ENCODE data around the gene P3H2.

Gene P3H2

DNA sequence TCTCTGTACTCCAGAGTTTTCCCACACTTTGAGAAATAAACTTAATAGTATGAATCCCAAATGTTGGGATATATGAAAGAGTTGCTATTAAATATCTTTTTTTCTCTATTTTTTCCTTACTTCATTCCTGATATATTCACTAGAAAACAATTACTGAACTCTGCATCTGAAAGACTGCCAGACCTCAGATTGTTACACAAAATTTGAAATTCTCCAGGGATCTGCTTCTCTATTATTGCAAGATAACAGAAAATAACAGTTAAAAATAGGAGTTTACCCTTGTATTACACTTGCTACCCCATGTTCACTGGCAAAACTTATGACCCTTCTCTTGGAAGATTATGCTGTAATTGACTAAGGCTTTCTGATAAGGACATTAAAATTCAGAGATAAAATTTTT is 11.7 kb upstream of the P3H2 start:
- no peaks in the 10 kb centered on the region for H3K9me3 Mint-ChIP-seq
- H3K27ac Mint-ChIP-seq: peak overlapping the region in 1 of 2 donors; percentile 27
- peaks cover 57% of the 10 kb centered on the region for H3K27me3 Mint-ChIP-seq

DNA sequence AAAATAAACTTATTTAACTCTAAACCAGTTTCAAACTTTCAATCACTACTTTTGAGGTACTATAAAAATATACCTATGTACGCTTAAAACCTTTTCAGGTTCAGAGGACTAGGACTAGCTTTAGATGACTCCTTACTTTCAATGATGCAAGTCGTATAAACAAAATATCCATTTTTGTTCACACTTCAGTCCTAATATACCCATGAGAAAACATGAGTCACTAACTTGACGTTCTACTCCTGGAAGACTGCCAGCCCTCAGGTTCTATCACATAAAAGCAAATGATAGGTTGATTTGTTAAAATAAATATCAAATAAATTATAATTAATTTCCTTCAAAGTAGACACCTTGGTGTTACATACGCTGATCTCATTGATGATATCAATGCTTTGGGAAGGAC is 10.6 kb upstream of the P3H2 start:
- Mint-ChIP-seq H3K27ac (no peak overlapping the region), H3K27me3 (peaks cover 50% of the 10 kb centered on the region), H3K9me3 (no peaks in the 10 kb centered on the region), H3K4me1 (no peaks in the 10 kb centered on the region), H3K4me3 (no peak overlapping the region)
- no peak for DNase-seq
- no peak for ATAC-seq

More for the DNA sequence above, 11.7 kb upstream of the P3H2 start:
- no peak for ATAC-seq
- DNase-seq: no peak
- Mint-ChIP-seq H3K4me3 (no peak overlapping the region), H3K4me1 (no peaks in the 10 kb centered on the region)

DNA sequence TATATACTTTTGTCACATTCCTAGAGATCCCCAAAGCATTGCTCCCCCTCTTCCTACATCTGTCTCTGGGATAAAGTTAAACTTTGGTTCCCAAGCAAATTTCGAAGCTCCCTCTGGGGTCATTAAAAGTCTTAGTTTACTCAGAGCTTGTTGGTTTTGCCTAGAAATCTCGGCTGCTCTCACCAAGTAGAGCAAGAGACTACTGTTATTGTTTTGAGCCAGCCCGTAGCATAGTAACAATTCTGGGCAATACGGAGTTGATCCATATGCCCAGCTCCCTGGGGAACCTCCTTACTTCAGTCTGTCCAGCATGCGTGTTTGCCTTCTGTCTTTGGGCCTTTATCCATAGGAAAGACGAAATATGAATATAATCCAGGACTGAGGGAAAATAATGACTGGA is 10.0 kb upstream of the P3H2 start:
- H3K4me3 Mint-ChIP-seq: no peak overlapping the region
- peaks cover 50% of the 10 kb centered on the region for H3K27me3 Mint-ChIP-seq
- H3K27ac Mint-ChIP-seq: no peak overlapping the region
- DNase-seq (no peak), ATAC-seq (no peak)
- H3K4me1 Mint-ChIP-seq: no peaks in the 10 kb centered on the region
- no peaks in the 10 kb centered on the region for H3K9me3 Mint-ChIP-seq

DNA sequence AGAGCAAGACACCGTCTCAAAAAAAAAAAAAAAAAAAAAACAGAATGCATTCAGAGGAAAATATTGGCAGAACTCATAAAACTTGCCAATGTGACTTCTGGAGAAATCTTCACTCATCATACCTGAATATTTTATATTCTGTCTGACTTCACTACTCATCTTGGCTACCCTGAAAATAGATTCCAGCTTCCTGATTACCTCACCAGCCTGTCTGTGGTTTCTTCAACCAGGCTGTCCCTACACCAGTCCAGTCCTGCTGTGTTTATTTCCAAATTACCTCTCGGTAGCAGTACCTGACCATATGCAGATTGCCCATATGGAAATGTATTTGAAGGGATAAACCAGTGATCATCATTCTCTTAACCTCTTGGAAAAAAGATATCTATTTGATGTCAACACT is 9.3 kb upstream of the P3H2 start:
- H3K27me3 Mint-ChIP-seq: peaks cover 44% of the 10 kb centered on the region
- no peaks in the 10 kb centered on the region for H3K9me3 Mint-ChIP-seq
- H3K4me3 Mint-ChIP-seq: no peak overlapping the region
- H3K4me1 Mint-ChIP-seq: no peaks in the 10 kb centered on the region
- no peak for ATAC-seq
- H3K27ac Mint-ChIP-seq: no peak overlapping the region
- no peak for DNase-seq

DNA sequence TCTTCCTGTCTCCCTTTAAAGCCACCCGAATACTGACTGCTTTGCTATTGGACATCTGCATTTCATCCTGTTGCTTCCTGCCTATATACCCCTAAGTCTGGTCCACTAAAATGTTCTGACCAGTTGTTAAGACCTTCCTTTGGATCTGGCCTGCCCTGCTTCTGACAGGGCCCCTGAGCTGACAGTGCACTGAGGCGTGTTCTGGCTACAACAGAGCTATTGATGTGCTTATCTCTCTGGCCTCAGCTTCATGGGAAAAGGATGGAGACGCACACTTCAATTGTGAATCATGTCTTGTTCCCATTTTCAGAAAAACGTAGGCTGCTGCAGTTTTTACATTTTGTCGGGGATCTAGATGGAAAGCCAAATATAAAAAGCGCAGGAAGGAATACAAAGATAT is 7.1 kb upstream of the P3H2 start:
- Mint-ChIP-seq H3K27me3 (peaks cover 42% of the 10 kb centered on the region), H3K27ac (no peak overlapping the region), H3K4me3 (no peak overlapping the region), H3K4me1 (no peaks in the 10 kb centered on the region), H3K9me3 (no peaks in the 10 kb centered on the region)
- DNase-seq (no peak), ATAC-seq (no peak)

DNA sequence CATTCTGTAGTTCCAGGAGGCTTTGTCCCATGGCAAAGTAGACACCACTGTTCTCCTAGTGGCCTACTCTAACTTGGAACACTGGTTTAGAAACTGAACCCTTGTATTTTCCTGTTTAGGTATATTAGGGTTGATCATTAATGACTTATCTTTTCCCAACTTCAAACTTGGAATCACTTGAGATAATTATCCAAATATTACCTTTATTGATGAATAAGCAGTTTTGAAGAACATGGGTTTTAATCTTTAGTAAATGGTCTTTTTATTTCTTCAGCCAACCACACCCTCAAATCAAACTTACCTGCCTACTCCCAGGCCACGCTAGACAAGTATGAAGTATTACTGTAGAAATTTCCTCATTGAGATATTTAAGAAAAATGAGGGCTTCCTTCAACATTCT is 6.5 kb upstream of the P3H2 start:
- Mint-ChIP-seq H3K27me3 (peaks cover 45% of the 10 kb centered on the region), H3K9me3 (no peaks in the 10 kb centered on the region), H3K4me1 (no peaks in the 10 kb centered on the region), H3K27ac (no peak overlapping the region), H3K4me3 (no peak overlapping the region)
- DNase-seq (no peak), ATAC-seq (no peak)

DNA sequence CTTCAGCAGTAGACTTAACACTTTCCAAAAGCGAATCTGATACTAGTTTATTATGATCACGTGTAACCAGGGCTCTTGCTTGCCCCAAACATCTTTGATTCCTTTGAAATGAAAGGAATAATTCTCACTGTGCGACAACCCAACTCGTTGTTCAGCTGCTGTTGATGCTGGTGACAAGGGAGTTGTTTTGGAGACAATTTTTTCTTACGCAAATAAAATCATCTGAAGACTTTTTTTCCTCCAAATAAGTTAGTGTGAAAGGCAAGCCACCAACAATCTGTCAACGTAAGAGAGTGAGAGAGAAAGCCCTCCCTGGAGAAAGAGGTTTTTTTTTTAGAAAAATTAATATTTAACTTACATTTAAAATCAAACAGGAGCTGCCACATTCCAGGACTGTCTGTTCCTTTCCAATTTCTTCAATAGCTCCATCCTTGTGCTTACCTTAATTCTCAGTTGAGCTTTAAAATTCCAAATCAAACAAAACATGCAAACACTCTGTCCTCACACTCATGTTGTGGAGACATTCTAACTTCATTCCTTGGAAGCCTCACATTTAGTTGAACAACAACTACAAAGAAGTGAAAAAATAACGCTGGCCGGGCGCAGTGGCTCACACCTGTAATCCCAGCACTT is 4.9 kb upstream of the P3H2 start:
- H3K27me3 Mint-ChIP-seq: peaks cover 55% of the 10 kb centered on the region
- no peak overlapping the region for H3K4me3 Mint-ChIP-seq
- ATAC-seq: no peak
- no peak for DNase-seq
- H3K9me3 Mint-ChIP-seq: no peaks in the 10 kb centered on the region
- H3K27ac Mint-ChIP-seq: no peak overlapping the region
- H3K4me1 Mint-ChIP-seq: no peaks in the 10 kb centered on the region

DNA sequence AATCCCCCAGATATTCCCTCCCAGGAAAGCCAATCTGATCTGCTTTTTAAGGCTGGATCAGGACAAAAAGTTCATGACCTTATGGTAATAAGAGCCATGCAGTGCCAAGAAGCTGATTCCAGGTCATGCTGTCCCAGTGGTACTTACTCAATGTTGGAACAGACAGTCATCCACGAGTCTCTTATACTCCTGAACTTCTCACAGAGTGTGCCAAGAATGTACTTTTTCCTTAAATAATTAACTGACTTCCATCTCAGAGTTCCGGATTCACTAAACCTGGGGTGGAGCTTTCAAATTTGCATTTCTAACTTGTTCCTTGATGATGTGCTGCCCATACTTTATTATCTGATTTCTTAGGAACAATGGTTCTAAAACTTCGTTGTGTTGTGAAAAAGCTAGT is 3.4 kb upstream of the P3H2 start:
- Mint-ChIP-seq H3K4me1 (peaks cover 10% of the 10 kb centered on the region), H3K9me3 (no peaks in the 10 kb centered on the region), H3K27ac (no peak overlapping the region), H3K4me3 (no peak overlapping the region), H3K27me3 (peaks cover 63% of the 10 kb centered on the region)
- no peak for DNase-seq
- no peak for ATAC-seq

DNA sequence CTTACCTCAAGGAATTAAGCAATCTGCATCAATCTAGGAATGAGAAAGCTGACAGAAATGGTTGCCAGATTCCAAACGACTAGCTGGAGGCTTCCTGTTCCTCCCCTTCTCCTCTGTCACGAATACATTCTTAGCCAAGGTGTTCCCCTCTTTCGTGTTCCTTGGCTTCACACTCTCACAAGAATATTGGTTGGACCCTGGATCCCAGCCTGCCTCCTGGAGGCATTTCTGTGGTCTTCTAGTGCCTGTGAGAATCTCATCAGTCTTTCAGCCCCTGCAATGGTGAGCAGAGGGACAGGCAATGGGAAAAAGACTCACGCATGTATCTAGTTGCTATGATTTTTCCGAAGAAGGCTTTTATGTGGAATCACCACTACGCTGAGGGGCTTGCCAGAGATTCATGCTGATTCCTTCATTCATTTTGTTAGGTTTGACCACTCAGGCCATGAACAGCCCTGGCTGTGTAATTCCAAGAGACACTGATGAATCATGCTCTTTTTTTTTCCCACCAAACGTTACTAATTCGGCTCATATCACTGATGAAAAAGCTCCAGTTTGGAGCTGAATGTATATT is 1.6 kb upstream of the P3H2 start:
- Mint-ChIP-seq H3K27ac (no peak overlapping the region), H3K4me3 (no peak overlapping the region), H3K27me3 (peaks cover 72% of the 10 kb centered on the region), H3K9me3 (no peaks in the 10 kb centered on the region), H3K4me1 (peaks cover 10% of the 10 kb centered on the region)
- DNase-seq (no peak), ATAC-seq (no peak)

DNA sequence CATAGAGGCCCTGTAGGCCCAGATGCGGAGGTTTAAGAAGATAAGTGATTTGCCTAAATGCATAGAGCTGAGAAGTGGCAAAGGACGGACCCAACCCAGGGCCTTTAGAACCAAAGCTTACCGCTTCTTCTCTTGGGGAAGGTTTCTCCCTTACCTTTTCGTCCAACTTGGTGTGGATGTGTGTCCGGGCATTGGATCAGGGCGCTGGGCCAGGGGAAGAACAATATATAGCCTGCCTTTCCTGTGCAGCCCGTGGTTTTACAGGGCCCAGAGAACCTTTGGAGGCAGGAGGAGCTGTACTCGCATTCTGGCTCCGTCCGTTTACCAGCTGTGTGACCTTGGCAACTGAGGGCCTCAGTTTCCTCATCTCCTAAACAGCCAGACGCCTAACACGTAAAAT is 686 bp upstream of the P3H2 start:
- Mint-ChIP-seq H3K4me1 (peaks cover 10% of the 10 kb centered on the region), H3K27ac (no peak overlapping the region), H3K4me3 (no peak overlapping the region), H3K9me3 (no peaks in the 10 kb centered on the region), H3K27me3 (peaks cover 78% of the 10 kb centered on the region)
- no peak for ATAC-seq
- no peak for DNase-seq

DNA sequence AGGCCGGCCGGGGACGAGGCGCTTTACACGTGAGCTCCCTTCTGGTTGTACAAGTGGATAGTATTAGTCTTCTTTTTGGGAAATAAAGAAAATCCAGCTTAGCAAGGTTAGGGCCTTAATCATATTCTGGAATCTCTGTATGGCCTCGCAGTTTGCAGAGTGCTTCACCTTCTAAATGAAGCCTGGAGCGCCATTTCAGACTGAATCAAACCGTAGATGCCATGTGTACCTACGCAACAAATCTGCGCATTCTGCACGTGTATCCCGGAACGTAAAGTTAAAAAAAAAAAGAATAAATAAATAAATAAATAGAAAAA is 322 bp upstream of the P3H2 start:
- Mint-ChIP-seq H3K4me3 (peak overlapping the region; percentile 54 to 75), H3K27ac (no peak overlapping the region), H3K27me3 (peaks cover 81% of the 10 kb centered on the region), H3K4me1 (peaks cover 10% of the 10 kb centered on the region), H3K9me3 (no peaks in the 10 kb centered on the region)
- DNase-seq (no peak), ATAC-seq (no peak)

DNA sequence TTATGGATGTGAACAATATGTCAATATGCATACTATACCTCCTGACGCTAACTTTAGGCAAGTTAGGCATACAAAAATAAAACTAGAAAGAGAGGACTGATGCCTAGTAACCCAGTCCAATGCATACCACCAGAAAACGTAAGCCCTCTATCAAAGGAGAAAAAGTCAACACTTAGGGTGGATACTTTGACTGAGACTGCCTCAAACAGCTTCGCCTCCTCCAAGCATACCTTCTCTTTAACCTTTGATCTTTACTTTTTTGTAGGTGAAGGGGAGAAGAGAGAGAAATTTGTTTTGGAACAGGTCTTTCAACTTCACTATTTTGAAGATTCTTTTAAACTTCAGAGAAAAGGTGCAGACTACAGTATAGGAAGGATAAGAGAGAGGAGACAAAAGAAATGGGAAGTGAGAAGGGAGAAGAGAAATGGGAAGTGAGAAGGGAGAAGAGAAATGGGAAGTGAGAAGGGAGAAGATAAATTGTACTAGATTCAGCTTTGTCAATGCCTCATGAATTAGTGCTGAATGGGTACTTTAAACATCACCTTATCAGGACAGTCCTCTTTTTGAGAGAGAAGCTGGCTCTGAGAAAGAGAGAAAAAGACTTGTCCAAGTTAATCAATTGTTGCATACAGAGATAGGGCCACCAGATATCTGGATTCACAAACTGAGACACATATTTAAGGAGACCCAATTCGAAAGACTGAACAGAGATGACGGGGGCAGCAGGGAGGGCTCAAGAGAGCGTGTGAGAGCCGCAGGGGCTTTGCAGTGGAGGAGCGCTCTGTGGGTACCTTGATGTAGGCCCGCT is 1.0 kb downstream of the P3H2 start:
- Mint-ChIP-seq H3K4me1 (peaks cover 10% of the 10 kb centered on the region), H3K9me3 (no peaks in the 10 kb centered on the region), H3K27me3 (peaks cover 89% of the 10 kb centered on the region), H3K27ac (no peak overlapping the region), H3K4me3 (peak overlapping the region; percentile 74 to 79)
- no peak for ATAC-seq
- no peak for DNase-seq

DNA sequence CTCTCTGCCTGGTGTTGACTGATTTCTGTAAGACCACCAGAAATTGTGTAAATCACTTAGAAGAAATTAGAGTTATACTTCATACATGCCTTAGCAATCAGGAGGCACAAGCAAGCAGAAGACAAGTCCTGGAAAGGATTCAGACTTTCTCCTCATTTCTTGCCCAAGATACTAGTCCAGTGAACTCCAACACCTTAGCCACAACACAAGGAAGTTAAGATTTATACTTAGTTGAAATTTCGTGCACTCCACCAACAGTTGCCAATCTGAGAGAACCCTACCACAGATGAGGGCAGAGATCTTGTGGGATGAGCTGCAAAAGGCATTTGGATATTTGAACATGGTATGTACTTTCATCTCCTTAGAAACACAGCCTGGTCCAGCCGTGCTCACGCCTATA is 2.3 kb downstream of the P3H2 start:
- H3K27me3 Mint-ChIP-seq: peaks cover 77% of the 10 kb centered on the region
- H3K4me3 Mint-ChIP-seq: no peak overlapping the region
- ATAC-seq: no peak
- no peak for DNase-seq
- H3K9me3 Mint-ChIP-seq: no peaks in the 10 kb centered on the region
- H3K27ac Mint-ChIP-seq: no peak overlapping the region
- H3K4me1 Mint-ChIP-seq: peaks cover 10% of the 10 kb centered on the region

DNA sequence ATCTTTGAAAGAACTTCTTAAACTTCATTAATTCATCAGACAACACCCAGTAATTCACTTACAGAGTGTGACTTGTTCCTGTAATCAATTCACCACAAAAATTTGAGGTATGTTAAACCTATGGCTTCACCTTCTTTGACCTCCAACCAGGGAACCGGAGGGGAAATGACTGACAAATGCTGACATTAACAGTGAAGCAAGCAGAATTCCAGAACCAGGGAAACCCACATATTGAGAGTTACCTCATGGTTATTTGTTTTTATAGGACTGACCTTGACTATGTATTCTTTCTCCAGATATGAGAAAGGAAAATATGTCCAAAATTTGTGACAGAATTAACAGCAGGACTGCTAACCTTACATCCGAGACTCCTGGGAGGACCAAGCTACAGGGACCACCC is 2.7 kb downstream of the P3H2 start:
- DNase-seq (no peak), ATAC-seq (no peak)
- H3K4me3 Mint-ChIP-seq: no peak overlapping the region
- H3K27me3 Mint-ChIP-seq: peaks cover 72% of the 10 kb centered on the region
- H3K9me3 Mint-ChIP-seq: no peaks in the 10 kb centered on the region
- no peak overlapping the region for H3K27ac Mint-ChIP-seq
- peaks cover 10% of the 10 kb centered on the region for H3K4me1 Mint-ChIP-seq

DNA sequence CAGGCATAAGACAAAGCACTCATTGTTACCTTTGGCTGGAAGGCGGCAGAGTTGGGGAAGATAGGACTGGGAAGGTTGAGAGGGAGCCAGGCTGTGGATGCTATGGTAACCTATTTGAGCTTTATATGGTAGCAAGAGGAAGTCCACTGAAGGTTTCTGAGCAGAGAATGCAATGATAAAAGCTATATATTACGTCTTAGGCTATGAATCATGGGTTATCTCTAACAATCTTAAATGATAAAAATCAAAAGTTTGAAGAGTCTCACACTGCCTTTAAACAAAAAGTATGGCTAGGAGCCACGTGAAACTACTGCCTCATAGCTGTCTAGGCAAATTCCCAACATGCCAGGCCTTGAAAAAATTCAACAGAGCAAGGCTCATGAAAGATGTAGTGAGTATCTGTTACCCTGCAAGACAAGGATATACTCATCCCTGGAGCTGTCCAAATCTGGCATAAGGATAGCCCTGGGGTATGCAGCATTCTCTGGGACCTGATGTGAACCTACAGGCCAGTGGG is 4.1 kb downstream of the P3H2 start:
- no peak overlapping the region for H3K27ac Mint-ChIP-seq
- peaks cover 59% of the 10 kb centered on the region for H3K27me3 Mint-ChIP-seq
- H3K9me3 Mint-ChIP-seq: no peaks in the 10 kb centered on the region
- DNase-seq: no peak
- peaks cover 10% of the 10 kb centered on the region for H3K4me1 Mint-ChIP-seq
- H3K4me3 Mint-ChIP-seq: no peak overlapping the region
- no peak for ATAC-seq

DNA sequence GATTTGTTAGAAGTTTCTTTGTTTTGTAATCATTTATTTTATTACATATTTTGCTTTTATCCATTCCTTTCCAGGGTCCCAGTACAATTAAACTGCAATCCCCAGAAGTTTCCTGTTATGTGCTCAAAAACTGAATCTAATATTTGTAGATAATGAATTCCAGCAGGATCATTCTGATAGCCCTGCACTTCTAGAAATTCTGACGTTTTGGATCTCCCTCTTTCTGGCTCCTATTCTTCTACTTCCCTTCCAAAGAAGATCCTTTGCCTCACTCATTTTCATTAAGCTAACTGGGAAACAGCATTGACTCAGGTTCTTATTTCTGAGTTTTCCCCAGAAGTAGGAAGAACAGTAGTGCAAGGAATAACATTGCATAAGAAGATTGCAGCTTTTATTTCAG is 9.9 kb downstream of the P3H2 start:
- Mint-ChIP-seq H3K4me3 (no peak overlapping the region), H3K4me1 (no peaks in the 10 kb centered on the region), H3K27ac (no peak overlapping the region), H3K27me3 (peaks cover 24% of the 10 kb centered on the region), H3K9me3 (no peaks in the 10 kb centered on the region)
- DNase-seq (no peak), ATAC-seq (no peak)
